ENCODE results near the gene LBHD2. TPM values are rescaled to one million over a fixed set of nuclear protein-coding genes. Genes with fewer than 3 reads are reported as not detected.
"Not testable (repeated sequence)": the region's sequence is repeated elsewhere in the genome, so short reads cannot be mapped to it uniquely, and the experiment has no call there.

LBHD2 gene
- total RNA-seq, 1 donor from 2014 or later, result not detected

- no peak for DNase-seq
- TF ChIP-seq CTCF (IDR thresholded peaks at IDR 0.05), result no peak
- H3K27ac ChIP-seq, result no peak overlapping the region
Observed at GRCh38 chr14:103112400-103113243, 28.6 kb downstream of the LBHD2 start.

DNA sequence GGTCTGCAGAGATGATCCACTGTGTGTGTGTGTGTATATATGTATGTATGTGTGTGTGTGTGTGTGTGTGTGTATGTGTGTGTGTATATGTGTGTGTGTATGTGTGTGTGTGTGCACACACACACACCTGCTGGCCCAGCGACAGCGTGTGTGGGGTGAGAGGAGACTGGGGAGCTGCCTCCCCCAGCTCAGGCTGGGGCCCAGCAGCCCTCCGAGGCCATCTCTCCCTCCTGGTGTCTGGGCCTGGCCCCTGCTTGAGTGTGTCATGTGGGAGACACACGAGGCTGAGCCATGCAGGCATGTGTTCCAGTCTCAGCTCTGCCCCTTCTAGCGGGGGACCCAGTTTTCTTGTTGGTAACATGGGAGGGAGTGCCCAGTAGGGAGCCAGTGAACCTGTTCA is 29.3 kb downstream of the LBHD2 start:
- TF ChIP-seq CTCF (IDR thresholded peaks at IDR 0.05), result no peak
- intact Hi-C loops (cut with DNase I), result no loop called here
- no peaks in the 10 kb centered on the region for H3K9me3 ChIP-seq
- ATAC-seq (no peak), DNase-seq (no peak)
- H3K4me1 ChIP-seq, result peaks cover 48% of the 10 kb centered on the region
- H3K4me3 ChIP-seq, result no peak overlapping the region
- H3K27me3 ChIP-seq, result no peaks in the 10 kb centered on the region
- H3K27ac ChIP-seq, result no peak overlapping the region
- no peaks in the 10 kb centered on the region for H3K36me3 ChIP-seq

More at GRCh38 chr14:103112400-103113243, 28.6 kb downstream of the LBHD2 start:
- Histone ChIP-seq H3K36me3 (no peaks in the 10 kb centered on the region), H3K9me3 (no peaks in the 10 kb centered on the region), H3K4me1 (peaks cover 44% of the 10 kb centered on the region), H3K4me3 (no peak overlapping the region), H3K27me3 (no peaks in the 10 kb centered on the region)
- no peak for ATAC-seq
- intact Hi-C loops (cut with DNase I), result no loop called here

DNA sequence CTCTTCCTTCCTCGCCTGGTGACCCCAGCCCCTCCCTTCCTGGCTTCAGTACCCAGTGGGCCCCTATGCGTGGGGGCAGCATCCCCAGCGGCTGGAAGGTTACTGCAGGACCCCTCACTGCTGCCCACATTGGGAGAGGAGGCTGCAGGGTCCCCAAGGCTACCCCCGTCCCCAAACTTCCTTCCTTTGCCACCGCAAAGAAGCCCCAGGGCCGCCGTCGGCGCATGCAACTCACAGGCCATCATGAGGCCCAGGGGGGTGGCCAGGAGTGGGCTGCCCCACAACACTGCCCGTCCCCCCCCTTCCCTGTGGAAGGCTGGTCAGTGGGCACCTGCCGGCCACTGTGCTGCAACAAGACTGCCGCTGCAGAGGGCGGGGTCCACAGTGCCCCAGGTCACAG is 29.8 kb downstream of the LBHD2 start:
- DNase-seq (no peak), ATAC-seq (no peak)
- no peak for TF ChIP-seq CTCF (IDR thresholded peaks at IDR 0.05)
- H3K9me3 ChIP-seq, result no peaks in the 10 kb centered on the region
- intact Hi-C loops (cut with DNase I), result no loop called here
- no peaks in the 10 kb centered on the region for H3K36me3 ChIP-seq
- H3K4me3 ChIP-seq, result no peak overlapping the region
- no peak overlapping the region for H3K27ac ChIP-seq
- peaks cover 53% of the 10 kb centered on the region for H3K4me1 ChIP-seq
- no peaks in the 10 kb centered on the region for H3K27me3 ChIP-seq

DNA sequence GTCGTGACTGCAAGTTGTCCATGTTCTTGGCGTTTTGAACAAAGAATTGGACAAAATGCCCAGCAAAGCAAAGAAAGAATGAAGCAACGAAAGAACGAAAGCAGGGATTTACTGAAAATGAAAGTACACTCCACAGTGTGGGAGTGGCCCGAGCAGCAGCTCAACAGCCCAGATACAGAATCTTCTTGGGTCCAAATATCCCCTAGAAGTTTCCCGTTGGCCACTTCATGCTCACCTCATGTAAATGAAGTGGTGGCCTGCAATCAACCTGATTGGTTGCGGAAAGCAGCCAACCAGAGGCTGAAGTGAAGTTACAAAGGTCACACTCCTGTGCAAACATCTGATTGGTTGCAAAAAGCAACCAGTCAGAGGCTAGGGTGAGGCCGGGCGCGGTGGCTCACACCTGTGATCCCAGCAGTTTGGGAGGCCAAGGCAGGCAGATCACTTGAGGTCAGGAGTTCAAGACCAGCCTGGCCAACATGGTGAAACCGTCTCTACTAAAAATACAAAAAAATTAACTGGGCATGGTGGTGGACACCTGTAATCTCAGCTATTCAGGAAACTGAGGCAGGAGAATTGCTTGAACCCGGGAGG is 31.2 kb downstream of the LBHD2 start:
- H3K27me3 ChIP-seq; H3K4me3 ChIP-seq; ATAC-seq; H3K9me3 ChIP-seq; H3K36me3 ChIP-seq; DNase-seq; intact Hi-C loops (cut with DNase I): not testable (repeated sequence)
- peak overlapping the region; percentile 67 for H3K27ac ChIP-seq
- peaks cover 59% of the 10 kb centered on the region for H3K4me1 ChIP-seq

DNA sequence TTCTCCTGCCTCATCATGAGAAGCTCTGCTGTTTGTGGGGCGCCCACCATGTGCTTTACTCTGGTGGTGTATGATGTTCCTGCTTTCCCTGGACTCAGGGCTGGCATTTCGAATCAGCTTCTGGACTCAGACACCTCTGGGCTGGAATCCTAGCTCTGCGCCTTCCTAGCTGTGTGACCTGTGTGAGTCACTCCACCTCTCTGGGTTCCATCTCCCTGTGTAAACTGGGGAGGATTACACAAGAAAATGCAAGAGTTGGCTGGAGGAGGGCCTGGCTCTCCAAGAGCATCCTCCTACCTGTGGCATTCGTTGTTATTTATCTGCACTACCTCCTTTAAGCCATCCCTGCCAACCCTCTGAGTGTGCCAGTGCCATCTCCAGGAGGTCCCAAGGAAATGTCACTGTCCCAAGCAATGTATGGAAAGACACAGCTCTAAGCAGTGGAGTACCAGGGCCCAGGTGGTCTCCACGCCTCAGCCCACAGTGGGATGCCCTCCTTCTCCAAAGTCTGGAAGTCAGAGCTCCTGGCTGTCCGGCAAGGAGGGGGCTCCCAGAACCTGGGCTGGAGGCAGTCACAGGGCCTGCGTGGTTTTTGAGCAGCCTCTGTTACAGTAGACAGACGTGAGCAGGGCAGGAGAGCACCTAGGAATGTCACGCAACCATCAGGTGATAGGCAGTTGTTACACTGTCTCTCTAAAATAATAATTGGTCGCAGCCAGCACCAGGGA is 32.0 kb downstream of the LBHD2 start:
- Histone ChIP-seq H3K36me3 (no peaks in the 10 kb centered on the region), H3K4me3 (no peak overlapping the region), H3K4me1 (peaks cover 60% of the 10 kb centered on the region), H3K9me3 (no peaks in the 10 kb centered on the region), H3K27ac (no peak overlapping the region), H3K27me3 (no peaks in the 10 kb centered on the region)
- DNase-seq (no peak), ATAC-seq (no peak)
- TF ChIP-seq CTCF (IDR thresholded peaks at IDR 0.05), result no peak
- intact Hi-C loops (cut with DNase I), result no loop called here

DNA sequence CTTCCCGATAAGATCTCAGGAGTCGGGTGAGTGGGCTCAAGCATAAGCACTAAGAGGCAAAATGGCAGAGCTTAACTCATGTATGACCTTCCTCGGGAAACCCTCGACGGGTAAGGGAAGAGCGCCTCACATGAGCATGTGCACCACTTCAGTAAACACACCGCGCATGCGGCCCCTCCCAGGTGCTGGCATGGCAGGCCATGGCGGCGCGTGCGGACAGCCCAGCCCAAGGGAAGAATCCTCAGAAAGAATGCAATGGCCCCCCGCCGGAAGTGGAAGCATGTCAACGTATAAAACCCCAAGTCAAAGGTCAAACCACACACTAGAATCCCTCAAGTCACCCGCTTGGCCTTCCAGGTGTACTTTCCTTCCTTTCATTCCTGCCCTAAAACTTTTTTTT is 32.6 kb downstream of the LBHD2 start:
- H3K36me3 ChIP-seq, result no peaks in the 10 kb centered on the region
- no peaks in the 10 kb centered on the region for H3K27me3 ChIP-seq
- ATAC-seq (no peak), DNase-seq (no peak)
- H3K27ac ChIP-seq, result no peak overlapping the region
- no peak for TF ChIP-seq CTCF (IDR thresholded peaks at IDR 0.05)
- peaks cover 60% of the 10 kb centered on the region for H3K4me1 ChIP-seq
- intact Hi-C loops (cut with DNase I), result no loop called here
- no peak overlapping the region for H3K4me3 ChIP-seq
- no peaks in the 10 kb centered on the region for H3K9me3 ChIP-seq

DNA sequence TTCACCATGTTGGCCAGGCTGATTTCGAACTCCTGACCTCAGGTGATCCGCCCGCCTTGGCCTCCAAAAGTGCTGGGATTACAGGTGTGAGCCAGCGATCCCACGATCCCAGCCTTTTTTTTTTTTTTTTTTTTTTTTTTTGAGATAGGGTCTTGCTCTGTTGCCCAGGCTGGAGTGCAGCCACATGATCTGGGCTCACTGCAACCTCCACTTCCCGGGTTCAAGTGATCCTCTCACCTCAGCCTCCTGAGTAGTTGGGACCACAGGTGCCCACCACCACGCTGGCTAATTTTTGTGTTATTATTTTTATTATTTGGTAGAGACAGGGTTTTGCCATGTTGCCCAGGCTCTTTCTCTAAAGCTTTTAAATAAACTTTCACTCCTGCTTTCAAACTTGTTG is 33.5 kb downstream of the LBHD2 start:
- intact Hi-C loops (cut with DNase I); DNase-seq; ATAC-seq; H3K36me3 ChIP-seq; H3K27ac ChIP-seq; H3K4me3 ChIP-seq; H3K27me3 ChIP-seq; H3K9me3 ChIP-seq: not testable (repeated sequence)
- peaks cover 63% of the 10 kb centered on the region for H3K4me1 ChIP-seq

All from upper lobe of right lung (tissue), 1 donor.